Measurements from ENCODE around the gene C2orf69. TPM values are rescaled to one million over a fixed set of nuclear protein-coding genes. Genes with fewer than 3 reads are reported as not detected.

The C2orf69 gene
- total and polyA plus RNA-seq, 2 of the 13 experiments (the other 11 are each of a cell fraction or from before 2014, with no cell fraction given), result 4.8 to 19.3 TPM

GRCh38 chr2:199955339-199956061 lies 44.4 kb downstream of the C2orf69 start, which contains the start of the genes MAIP1 and TYW5 (continued):
- TF ChIP-seq ZBTB43 (CRISPR knock-in tag; conservative IDR thresholded peaks at IDR 0.05) (peak; percentile 37; the same call in 1 of the 2 replicates), ZNF430 (CRISPR knock-in tag; IDR thresholded peaks at IDR 0.05) (peak; percentile 87; the same call in 1 of the 2 replicates), SPEN (CRISPR knock-in tag; IDR thresholded peaks at IDR 0.05; ENCODE audit: low read depth) (peak; percentile 76), ZNF17 (CRISPR knock-in tag; IDR thresholded peaks at IDR 0.05) (0 out of 2 replicates have a peak, but pooled peaks have one; percentile 73), ZFX (CRISPR knock-in tag; IDR thresholded peaks at IDR 0.05; ENCODE audit: low read depth) (peak; percentile 98), ZNF101 (CRISPR knock-in tag; IDR thresholded peaks at IDR 0.05; ENCODE audit: borderline replicate concordance, low read depth) (no peak), ZZZ3 (CRISPR knock-in tag; IDR thresholded peaks at IDR 0.05; ENCODE audit: borderline replicate concordance) (peak; percentile 24), PHB2 (IDR thresholded peaks at IDR 0.05; ENCODE audit: partially characterized antibody) (no peak), RELA (CRISPR knock-in tag; IDR thresholded peaks at IDR 0.05) (no peak), ZNF547 (CRISPR knock-in tag; IDR thresholded peaks at IDR 0.05) (peak; percentile 97), ZNF577 (CRISPR knock-in tag; IDR thresholded peaks at IDR 0.05; ENCODE audit: borderline replicate concordance, low read depth) (no peak), TAF15 (IDR thresholded peaks at IDR 0.05; ENCODE audit: low read depth, low read length, poor library complexity, severe bottlenecking) (peak; percentile 82), EEA1 (CRISPR knock-in tag; IDR thresholded peaks at IDR 0.05; ENCODE audit: borderline replicate concordance) (0 out of 2 replicates have a peak, but pooled peaks have one; percentile 19), E2F2 (CRISPR knock-in tag; IDR thresholded peaks at IDR 0.05; ENCODE audit: borderline replicate concordance) (no peak), ZNF362 (CRISPR knock-in tag; IDR thresholded peaks at IDR 0.05; ENCODE audit: borderline replicate concordance) (peak; percentile 71; the same call in 1 of the 2 replicates), ZNF574 (CRISPR knock-in tag; IDR thresholded peaks at IDR 0.05) (peak; percentile 93), ZNF282 (IDR thresholded peaks at IDR 0.05; ENCODE audit: partially characterized antibody) (no peak), SP140L (CRISPR knock-in tag; IDR thresholded peaks at IDR 0.05; ENCODE audit: borderline replicate concordance) (no peak), GMEB1 (CRISPR knock-in tag; IDR thresholded peaks at IDR 0.05; ENCODE audit: borderline replicate concordance) (peak; percentile 85)

All from HepG2 (cell line).